SK-N-SH treated with all-trans-retinoic acid at 6 μM for 48 hours (cell line): ENCODE measurements around the gene XIAP.

ENCODE experiments used
- ATAC-seq: fragments of 200-7000 bp; cut with Tn5 transposase; 3 replicates; pipeline ENCODE4 v1.9.1; 2020; ENCODE audit warnings: mild to moderate bottlenecking, moderate library complexity
- ARNTL ChIP-seq: fragments of 450-650 bp; formaldehyde crosslinking; IDR thresholded peaks from 2 replicates; pipeline ENCODE4 v1.5.0; 2020; ENCODE audit warnings: low read depth, mild to moderate bottlenecking, moderate library complexity, borderline replicate concordance
- BACH2 ChIP-seq: fragments of 250-450 bp; sonication (Bioruptor Pico); IDR thresholded peaks from 2 replicates; pipeline ENCODE4 v1.9.0; 2021; ENCODE audit warnings: mild to moderate bottlenecking, borderline replicate concordance
- CSDC2 ChIP-seq: fragments of 250-450 bp; sonication (Bioruptor Pico); IDR thresholded peaks from 2 replicates; pipeline ENCODE4 v1.5.0; 2020; ENCODE audit warnings: mild to moderate bottlenecking, moderate library complexity
- ESRRG ChIP-seq: fragments of 250-450 bp; sonication (Bioruptor Pico); IDR thresholded peaks from 2 replicates; pipeline ENCODE4 v1.6.1; 2021; ENCODE audit warnings: mild to moderate bottlenecking
- GLIS3 ChIP-seq: fragments of 250-450 bp; sonication (Bioruptor Pico); IDR thresholded peaks from 2 replicates; pipeline ENCODE4 v1.5.0; 2020; ENCODE audit warnings: mild to moderate bottlenecking, moderate library complexity
- OSR1 ChIP-seq: fragments of 250-450 bp; sonication (Bioruptor Pico); IDR thresholded peaks from 2 replicates; pipeline ENCODE4 v1.8.0; 2022; ENCODE audit warnings: moderate library complexity, mild to moderate bottlenecking, inconsistent platforms
- TCF4 ChIP-seq: fragments of 250-450 bp; sonication (Bioruptor Pico); IDR thresholded peaks from 2 replicates; pipeline ENCODE4 v1.8.0; 2021; ENCODE audit warnings: mild to moderate bottlenecking, moderate library complexity, borderline replicate concordance
- TOX ChIP-seq: fragments of 250-450 bp; sonication (Bioruptor Pico); IDR thresholded peaks from 2 replicates; pipeline ENCODE4 v1.8.0; 2021; ENCODE audit warnings: mild to moderate bottlenecking, moderate library complexity, borderline replicate concordance
- ZC3H10 ChIP-seq: fragments of 250-450 bp; sonication (Bioruptor Pico); IDR thresholded peaks from 2 replicates; pipeline ENCODE4 v1.5.1; 2021; ENCODE audit warnings: mild to moderate bottlenecking, moderate library complexity
- ZFP3 ChIP-seq: fragments of 250-450 bp; sonication (Bioruptor Pico); IDR thresholded peaks from 2 replicates; pipeline ENCODE4 v1.5.0; 2020; ENCODE audit warnings: mild to moderate bottlenecking, moderate library complexity
- ZFP30 ChIP-seq: fragments of 450-650 bp; formaldehyde crosslinking; IDR thresholded peaks from 2 replicates; pipeline ENCODE4 v1.5.0; 2022; ENCODE audit warnings: mild to moderate bottlenecking, moderate library complexity
- ZNF70 ChIP-seq: fragments of 450-650 bp; formaldehyde crosslinking; IDR thresholded peaks from 2 replicates; pipeline ENCODE4 v1.5.0; 2020; ENCODE audit warnings: mild to moderate bottlenecking, moderate library complexity
- TF ChIP-seq, protein P1 (sequence below): fragments of 250-450 bp; sonication (Bioruptor Pico); IDR thresholded peaks from 2 replicates; pipeline ENCODE4 v1.5.1; 2020; ENCODE audit warnings: low read depth, mild to moderate bottlenecking, moderate library complexity
- TF ChIP-seq, protein P2 (sequence below): fragments of 250-450 bp; sonication (Bioruptor Pico); IDR thresholded peaks from 2 replicates; pipeline ENCODE4 v1.8.0; 2020; ENCODE audit warnings: mild to moderate bottlenecking, moderate library complexity, borderline replicate concordance

XIAP gene

DNA sequence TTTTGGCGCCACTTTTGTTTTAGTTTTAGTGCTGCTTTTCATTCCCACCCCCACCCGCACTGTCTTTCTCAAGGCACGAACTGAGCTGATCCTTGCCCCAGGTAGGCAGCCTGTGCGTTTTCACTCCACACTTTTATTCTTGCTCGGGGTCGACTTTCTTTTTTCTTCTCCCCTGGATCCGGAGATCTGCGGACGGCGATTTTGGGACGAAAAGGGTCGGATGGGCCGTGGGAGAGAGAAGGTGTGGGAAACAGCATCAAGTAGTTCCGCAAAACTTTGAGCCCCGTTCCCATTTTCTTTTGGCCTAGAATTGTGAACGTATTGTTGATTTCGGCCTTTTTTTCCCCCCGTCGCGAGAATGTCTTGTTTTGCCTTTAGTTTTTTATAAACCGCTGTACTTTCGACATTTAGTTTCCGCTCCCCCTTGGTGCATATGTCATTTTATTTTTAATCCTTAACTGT is 102.2 kb downstream of the XIAP start:
- no peak for TF ChIP-seq TOX (CRISPR knock-in tag)
- no peak for TF ChIP-seq CSDC2 (CRISPR knock-in tag)
- TF ChIP-seq TCF4 (CRISPR knock-in tag): no peak
- TF ChIP-seq, protein P1, sequence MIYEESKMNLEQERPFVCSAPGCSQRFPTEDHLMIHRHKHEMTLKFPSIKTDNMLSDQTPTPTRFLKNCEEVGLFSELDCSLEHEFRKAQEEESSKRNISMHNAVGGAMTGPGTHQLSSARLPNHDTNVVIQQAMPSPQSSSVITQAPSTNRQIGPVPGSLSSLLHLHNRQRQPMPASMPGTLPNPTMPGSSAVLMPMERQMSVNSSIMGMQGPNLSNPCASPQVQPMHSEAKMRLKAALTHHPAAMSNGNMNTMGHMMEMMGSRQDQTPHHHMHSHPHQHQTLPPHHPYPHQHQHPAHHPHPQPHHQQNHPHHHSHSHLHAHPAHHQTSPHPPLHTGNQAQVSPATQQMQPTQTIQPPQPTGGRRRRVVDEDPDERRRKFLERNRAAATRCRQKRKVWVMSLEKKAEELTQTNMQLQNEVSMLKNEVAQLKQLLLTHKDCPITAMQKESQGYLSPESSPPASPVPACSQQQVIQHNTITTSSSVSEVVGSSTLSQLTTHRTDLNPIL (CRISPR knock-in tag): no peak
- no peak for TF ChIP-seq ZFP3 (CRISPR knock-in tag)
- no peak for TF ChIP-seq ZC3H10 (CRISPR knock-in tag)
- no peak for TF ChIP-seq ESRRG
- no peak for TF ChIP-seq ARNTL (CRISPR knock-in tag)
- no peak for TF ChIP-seq ZNF70 (CRISPR knock-in tag)
- no peak for TF ChIP-seq ZFP30 (CRISPR knock-in tag)
- TF ChIP-seq, protein P2, sequence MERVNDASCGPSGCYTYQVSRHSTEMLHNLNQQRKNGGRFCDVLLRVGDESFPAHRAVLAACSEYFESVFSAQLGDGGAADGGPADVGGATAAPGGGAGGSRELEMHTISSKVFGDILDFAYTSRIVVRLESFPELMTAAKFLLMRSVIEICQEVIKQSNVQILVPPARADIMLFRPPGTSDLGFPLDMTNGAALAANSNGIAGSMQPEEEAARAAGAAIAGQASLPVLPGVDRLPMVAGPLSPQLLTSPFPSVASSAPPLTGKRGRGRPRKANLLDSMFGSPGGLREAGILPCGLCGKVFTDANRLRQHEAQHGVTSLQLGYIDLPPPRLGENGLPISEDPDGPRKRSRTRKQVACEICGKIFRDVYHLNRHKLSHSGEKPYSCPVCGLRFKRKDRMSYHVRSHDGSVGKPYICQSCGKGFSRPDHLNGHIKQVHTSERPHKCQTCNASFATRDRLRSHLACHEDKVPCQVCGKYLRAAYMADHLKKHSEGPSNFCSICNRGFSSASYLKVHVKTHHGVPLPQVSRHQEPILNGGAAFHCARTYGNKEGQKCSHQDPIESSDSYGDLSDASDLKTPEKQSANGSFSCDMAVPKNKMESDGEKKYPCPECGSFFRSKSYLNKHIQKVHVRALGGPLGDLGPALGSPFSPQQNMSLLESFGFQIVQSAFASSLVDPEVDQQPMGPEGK (CRISPR knock-in tag): no peak
- TF ChIP-seq OSR1: no peak
- no peak for TF ChIP-seq GLIS3 (CRISPR knock-in tag)
- TF ChIP-seq BACH2 (CRISPR knock-in tag): no peak
- TF ChIP-seq, all 23 proteins: peak for 0
- ATAC-seq: peak; percentile 1; the same call in 1 of the 3 replicates

DNA sequence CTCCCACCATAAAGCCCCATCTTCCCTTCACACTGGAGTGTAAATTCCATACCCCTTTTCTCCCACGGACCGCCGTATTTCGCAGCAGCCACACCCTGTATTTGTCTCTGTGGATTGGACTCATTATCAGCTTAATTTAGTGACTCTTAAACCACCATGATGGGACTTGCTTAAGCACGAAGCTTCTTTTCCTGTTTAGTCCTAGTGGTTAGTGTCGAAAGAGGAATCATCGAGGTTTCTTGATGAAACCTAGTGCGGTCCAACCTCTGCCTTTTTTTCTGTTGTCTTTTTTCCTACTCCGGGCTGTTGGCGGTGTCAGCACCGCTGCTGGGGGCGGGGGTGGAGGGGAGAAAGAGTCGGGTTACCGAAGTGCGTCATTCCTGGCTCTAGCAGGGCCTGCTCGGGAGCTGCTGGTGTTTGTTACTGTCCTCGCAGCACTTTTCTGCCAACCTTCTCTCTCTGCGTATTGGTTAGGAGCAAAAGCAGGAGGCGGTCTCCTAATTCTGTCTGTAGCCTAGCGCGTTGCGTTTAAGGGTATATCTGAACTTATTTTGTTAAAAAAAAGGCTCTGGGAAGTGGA is 103.0 kb downstream of the XIAP start:
- TF ChIP-seq TOX (CRISPR knock-in tag): no peak
- no peak for TF ChIP-seq BACH2 (CRISPR knock-in tag)
- TF ChIP-seq ARNTL (CRISPR knock-in tag): no peak
- TF ChIP-seq, protein P2 (CRISPR knock-in tag): 0 out of 2 replicates have a peak, but pooled peaks have one; percentile 54
- peak; percentile 81 for ATAC-seq
